8988T (cell line): ENCODE data around the gene FAM89A.
A peak's percentile ranks its signal among the peaks of the same experiment; 100 is the strongest.
"Not testable (repeated sequence)": the region's sequence is repeated elsewhere in the genome, so short reads cannot be mapped to it uniquely, and the experiment has no call there.

ENCODE experiments used
- DNase-seq: peaks from one replicate; pipeline ENCODE4 v3.0.0; 2011

FAM89A gene

GRCh38 chr1:231053493-231054162, 13.6 kb upstream of the FAM89A start:
- no peak for DNase-seq

GRCh38 chr1:231052777-231053176, 12.7 kb upstream of the FAM89A start:
- DNase-seq: no peak

- not testable (repeated sequence) for DNase-seq
Observed at GRCh38 chr1:231050932-231051331, 10.9 kb upstream of the FAM89A start.

- no peak for DNase-seq
Observed at GRCh38 chr1:231050395-231050794, 10.3 kb upstream of the FAM89A start.

GRCh38 chr1:231049121-231049979, 9.3 kb upstream of the FAM89A start:
- no peak for DNase-seq

GRCh38 chr1:231048419-231048818, 8.4 kb upstream of the FAM89A start:
- DNase-seq: not testable (repeated sequence)

- not testable (repeated sequence) for DNase-seq
Observed at GRCh38 chr1:231047529-231047928, 7.5 kb upstream of the FAM89A start.

- DNase-seq: no peak
Observed at GRCh38 chr1:231046730-231047395, 6.8 kb upstream of the FAM89A start.

- not testable (repeated sequence) for DNase-seq
Observed at GRCh38 chr1:231045921-231046729, 6.1 kb upstream of the FAM89A start.

GRCh38 chr1:231045286-231045685, 5.2 kb upstream of the FAM89A start:
- no peak for DNase-seq

GRCh38 chr1:231044588-231044987, 4.5 kb upstream of the FAM89A start:
- no peak for DNase-seq

GRCh38 chr1:231041719-231042261, 1.7 kb upstream of the FAM89A start:
- no peak for DNase-seq

GRCh38 chr1:231040800-231041718, 1.0 kb upstream of the FAM89A start:
- DNase-seq: no peak

- peak; percentile 62 for DNase-seq
Observed at GRCh38 chr1:231039161-231040018, 664 bp downstream of the FAM89A start.

- DNase-seq: no peak
Observed at GRCh38 chr1:231037585-231038517, 2.2 kb downstream of the FAM89A start.

GRCh38 chr1:231036416-231036815, 3.6 kb downstream of the FAM89A start:
- DNase-seq: no peak

GRCh38 chr1:231035799-231036198, 4.3 kb downstream of the FAM89A start:
- no peak for DNase-seq

- DNase-seq: no peak
Observed at GRCh38 chr1:231032963-231033362, 7.1 kb downstream of the FAM89A start.

GRCh38 chr1:231029841-231030240, 10.2 kb downstream of the FAM89A start:
- no peak for DNase-seq
